Caco-2 (cell line): ENCODE data around the gene NCOR2. TPM values are rescaled to one million over a fixed set of nuclear protein-coding genes. Genes with fewer than 3 reads are reported as not detected.

Source experiments
- BruUV-seq: library from RNA; stranded (reverse); fragments of 400-500 nt; replicated peaks from 2 replicates; lab custom pipeline; 2021; lab: Mats Ljungman, UMichigan
- CTCF ChIA-PET: fragments of 300-600 bp; sonication (Branson Sonifier 250); formaldehyde crosslinking; loops from one replicate; lab custom pipeline; 2022; ENCODE audit warnings: antibody characterized with exemption; lab: Charles Lee
- POLR2A ChIA-PET: fragments of 300-600 bp; sonication (Branson Sonifier 250); formaldehyde crosslinking; loops from one replicate; lab custom pipeline; 2022; ENCODE audit warnings: antibody characterized with exemption; lab: Charles Lee
- DNase-seq, 2 experiments: peaks; one replicate each; pipeline versions ENCODE4 v3.0.0 to v3.0.0-alpha.2; 2020 to 2022
- H3K27me3 ChIP-seq: replicated peaks from 2 replicates; pipeline ENCODE4 v1.6.0; 2011; ENCODE audit warnings: low read length; ENCODE audit not compliant: control insufficient read depth, insufficient read depth
- H3K36me3 ChIP-seq: 2 replicates; pipeline ENCODE4 v1.5.1; 2011; ENCODE audit warnings: low read length; ENCODE audit not compliant: control insufficient read depth, insufficient read depth
- H3K4me1 ChIP-seq: fragments of 250-450 bp; sonication (Bioruptor Pico); 2 replicates; pipeline ENCODE4 v1.5.1; 2020; ENCODE audit warnings: mild to moderate bottlenecking
- H3K4me3 ChIP-seq: 2 replicates; pipeline ENCODE4 v1.5.1; 2011; ENCODE audit warnings: low read depth, mild to moderate bottlenecking, control low read depth, low read length
- H3K9me3 ChIP-seq: fragments of 250-450 bp; sonication (Bioruptor Pico); 2 replicates; pipeline ENCODE4 v1.5.1; 2020; ENCODE audit warnings: mild to moderate bottlenecking, moderate library complexity
- H3K27ac Mint-ChIP-seq: one replicate; pipeline ENCODE4 v1.8.0; 2022; ENCODE audit warnings: mixed read lengths; ENCODE audit not compliant: unreplicated experiment
- H3K27me3 Mint-ChIP-seq: one replicate; pipeline ENCODE4 v1.8.0; 2022; ENCODE audit warnings: mixed read lengths; ENCODE audit not compliant: insufficient read depth, unreplicated experiment
- H3K36me3 Mint-ChIP-seq: one replicate; pipeline ENCODE4 v1.8.0; 2022; ENCODE audit warnings: mild to moderate bottlenecking, mixed read lengths; ENCODE audit not compliant: insufficient read depth, unreplicated experiment
- H3K4me1 Mint-ChIP-seq: one replicate; pipeline ENCODE4 v1.8.0; 2022; ENCODE audit warnings: low read depth, mixed read lengths; ENCODE audit not compliant: unreplicated experiment
- H3K4me3 Mint-ChIP-seq: one replicate; pipeline ENCODE4 v1.8.0; 2022; ENCODE audit warnings: mild to moderate bottlenecking, moderate library complexity, mixed read lengths; ENCODE audit not compliant: unreplicated experiment
- H3K9me3 Mint-ChIP-seq: one replicate; pipeline ENCODE4 v1.8.0; 2022; ENCODE audit warnings: mixed read lengths; ENCODE audit not compliant: unreplicated experiment
- intact Hi-C: fragments of 100-400 bp; cut with micrococcal nuclease; formaldehyde crosslinking; loops from one replicate; pipeline ENCODE4 v1.10.0; 2022; ENCODE audit not compliant: unreplicated experiment
- total RNA-seq: library from RNA; stranded (reverse); gene quantifications from 2 replicates; pipeline ENCODE4 v1.2.3, GENCODE V29; 2022
- TF ChIP-seq, protein P1 (sequence below), 2 experiments: fragments of 200-600 bp in 1 of 2; IDR thresholded peaks; 1 replicate in 1 of 2; 2 replicates in 1 of 2; pipeline versions ENCODE4 v1.5.1 to v1.8.0; 2011 to 2022; ENCODE audit warnings: antibody characterized with exemption in 1 of 2, control low read depth in 1 of 2, inconsistent platforms in 1 of 2, low read depth in 1 of 2, low read length in 1 of 2, mild to moderate bottlenecking in 1 of 2, moderate library complexity in 1 of 2; ENCODE audit not compliant: insufficient read depth in 1 of 2, severe bottlenecking in 1 of 2, unreplicated experiment in 1 of 2

Gene NCOR2
- total RNA-seq, 1 experiment from 2014 or later = 250 TPM

DNA sequence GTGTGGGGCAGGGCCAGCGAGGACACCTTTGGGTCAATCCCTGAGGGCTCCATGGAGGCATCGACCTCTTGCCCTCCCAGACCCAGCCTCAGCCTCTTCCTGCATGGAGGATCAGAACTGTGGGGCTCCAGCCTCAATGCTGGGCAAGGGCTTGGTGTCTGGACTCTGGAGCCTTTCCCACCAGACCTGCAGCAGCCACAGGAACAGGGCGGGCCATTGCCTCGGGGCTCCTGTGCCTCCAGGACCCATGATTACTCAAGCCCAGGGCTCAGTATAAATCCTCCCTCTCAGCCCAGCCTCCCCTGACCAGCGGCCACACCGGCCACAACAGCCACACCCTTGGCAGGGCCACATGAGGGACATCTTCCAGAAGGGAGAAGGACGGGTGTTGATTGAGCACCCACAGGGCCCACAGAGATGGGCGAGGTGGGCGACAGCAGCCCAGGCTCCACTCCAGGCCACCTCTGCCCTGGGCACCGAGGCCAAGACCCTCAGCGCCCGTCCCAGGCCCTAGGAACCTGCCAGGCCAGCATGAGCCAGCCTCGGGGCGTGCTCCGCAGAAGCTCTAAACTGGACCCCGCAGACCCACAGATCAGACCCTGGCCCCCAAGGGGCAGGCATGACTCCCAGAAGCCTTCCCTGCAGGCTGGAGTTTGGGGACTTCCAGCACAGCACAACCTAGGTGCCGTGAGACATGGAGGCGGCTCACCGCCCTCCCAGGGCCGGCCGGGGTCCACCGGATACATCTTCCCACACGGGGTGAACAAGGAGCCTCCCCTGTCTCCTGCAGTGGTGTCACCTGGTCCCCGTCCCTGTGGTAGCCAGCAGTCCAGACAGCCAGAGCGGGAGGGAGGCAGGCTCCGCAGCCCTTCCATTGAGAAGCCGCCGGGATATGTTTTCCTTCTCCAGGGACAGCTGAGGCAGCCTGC lies 25.1 kb downstream of the NCOR2 start:
- no peaks in the 10 kb centered on the region for H3K9me3 Mint-ChIP-seq
- Histone ChIP-seq H3K4me1 (peaks cover 19% of the 10 kb centered on the region), H3K9me3 (no peaks in the 10 kb centered on the region), H3K27me3 (no peaks in the 10 kb centered on the region), H3K36me3 (no peaks in the 10 kb centered on the region), H3K4me3 (no peak overlapping the region)
- no peak overlapping the region for H3K4me3 Mint-ChIP-seq
- DNase-seq = no peak
- POLR2A ChIA-PET = no interaction called here
- CTCF ChIA-PET = no interaction called here
- H3K36me3 Mint-ChIP-seq = peaks cover 25% of the 10 kb centered on the region
- peaks cover 20% of the 10 kb centered on the region for H3K4me1 Mint-ChIP-seq
- no TSS peak for BruUV-seq
- TF ChIP-seq, protein P1, sequence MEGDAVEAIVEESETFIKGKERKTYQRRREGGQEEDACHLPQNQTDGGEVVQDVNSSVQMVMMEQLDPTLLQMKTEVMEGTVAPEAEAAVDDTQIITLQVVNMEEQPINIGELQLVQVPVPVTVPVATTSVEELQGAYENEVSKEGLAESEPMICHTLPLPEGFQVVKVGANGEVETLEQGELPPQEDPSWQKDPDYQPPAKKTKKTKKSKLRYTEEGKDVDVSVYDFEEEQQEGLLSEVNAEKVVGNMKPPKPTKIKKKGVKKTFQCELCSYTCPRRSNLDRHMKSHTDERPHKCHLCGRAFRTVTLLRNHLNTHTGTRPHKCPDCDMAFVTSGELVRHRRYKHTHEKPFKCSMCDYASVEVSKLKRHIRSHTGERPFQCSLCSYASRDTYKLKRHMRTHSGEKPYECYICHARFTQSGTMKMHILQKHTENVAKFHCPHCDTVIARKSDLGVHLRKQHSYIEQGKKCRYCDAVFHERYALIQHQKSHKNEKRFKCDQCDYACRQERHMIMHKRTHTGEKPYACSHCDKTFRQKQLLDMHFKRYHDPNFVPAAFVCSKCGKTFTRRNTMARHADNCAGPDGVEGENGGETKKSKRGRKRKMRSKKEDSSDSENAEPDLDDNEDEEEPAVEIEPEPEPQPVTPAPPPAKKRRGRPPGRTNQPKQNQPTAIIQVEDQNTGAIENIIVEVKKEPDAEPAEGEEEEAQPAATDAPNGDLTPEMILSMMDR (IDR thresholded peaks at IDR 0.05; ENCODE audit: insufficient read depth in 1 of 2, low read depth in 1 of 2, low read length in 1 of 2, severe bottlenecking in 1 of 2, unreplicated experiment in 1 of 2) = no peak
- peak overlapping the region; percentile 32 for H3K27ac Mint-ChIP-seq
- intact Hi-C loops = no loop called here
- H3K27me3 Mint-ChIP-seq = no peaks in the 10 kb centered on the region

DNA sequence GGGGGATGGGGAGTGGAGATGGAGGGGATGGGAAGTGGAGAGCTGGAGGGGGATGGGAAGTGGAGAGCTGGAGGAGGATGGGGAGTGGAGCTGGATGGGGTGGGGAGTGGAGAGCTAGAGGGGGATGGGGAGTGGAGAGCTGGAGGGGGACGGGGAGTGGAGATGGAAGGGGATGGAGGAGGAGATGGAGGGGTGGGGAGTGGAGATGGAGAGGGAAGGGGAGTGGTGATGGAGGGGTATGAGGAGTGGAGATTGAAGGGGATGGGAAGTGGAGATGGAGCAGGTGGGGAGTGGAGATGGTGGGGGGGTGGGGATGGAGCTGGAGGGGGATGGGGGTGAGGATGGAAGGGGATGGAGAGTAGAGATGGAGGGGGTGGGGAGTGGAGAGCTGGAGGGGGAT lies 26.1 kb downstream of the NCOR2 start:
- H3K9me3 Mint-ChIP-seq = no peaks in the 10 kb centered on the region
- peaks cover 20% of the 10 kb centered on the region for H3K4me1 Mint-ChIP-seq
- Histone ChIP-seq H3K9me3 (no peaks in the 10 kb centered on the region), H3K36me3 (no peaks in the 10 kb centered on the region), H3K27me3 (no peaks in the 10 kb centered on the region), H3K4me1 (peaks cover 19% of the 10 kb centered on the region), H3K4me3 (no peak overlapping the region)
- TF ChIP-seq, protein P1 (IDR thresholded peaks at IDR 0.05; ENCODE audit: insufficient read depth in 1 of 2, low read depth in 1 of 2, low read length in 1 of 2, severe bottlenecking in 1 of 2, unreplicated experiment in 1 of 2) = no peak
- BruUV-seq = no TSS peak
- H3K27ac Mint-ChIP-seq = no peak overlapping the region
- POLR2A ChIA-PET = no interaction called here
- CTCF ChIA-PET = no interaction called here
- H3K27me3 Mint-ChIP-seq = no peaks in the 10 kb centered on the region
- intact Hi-C loops = no loop called here
- H3K36me3 Mint-ChIP-seq = peaks cover 25% of the 10 kb centered on the region
- DNase-seq = no peak
- H3K4me3 Mint-ChIP-seq = no peak overlapping the region

DNA sequence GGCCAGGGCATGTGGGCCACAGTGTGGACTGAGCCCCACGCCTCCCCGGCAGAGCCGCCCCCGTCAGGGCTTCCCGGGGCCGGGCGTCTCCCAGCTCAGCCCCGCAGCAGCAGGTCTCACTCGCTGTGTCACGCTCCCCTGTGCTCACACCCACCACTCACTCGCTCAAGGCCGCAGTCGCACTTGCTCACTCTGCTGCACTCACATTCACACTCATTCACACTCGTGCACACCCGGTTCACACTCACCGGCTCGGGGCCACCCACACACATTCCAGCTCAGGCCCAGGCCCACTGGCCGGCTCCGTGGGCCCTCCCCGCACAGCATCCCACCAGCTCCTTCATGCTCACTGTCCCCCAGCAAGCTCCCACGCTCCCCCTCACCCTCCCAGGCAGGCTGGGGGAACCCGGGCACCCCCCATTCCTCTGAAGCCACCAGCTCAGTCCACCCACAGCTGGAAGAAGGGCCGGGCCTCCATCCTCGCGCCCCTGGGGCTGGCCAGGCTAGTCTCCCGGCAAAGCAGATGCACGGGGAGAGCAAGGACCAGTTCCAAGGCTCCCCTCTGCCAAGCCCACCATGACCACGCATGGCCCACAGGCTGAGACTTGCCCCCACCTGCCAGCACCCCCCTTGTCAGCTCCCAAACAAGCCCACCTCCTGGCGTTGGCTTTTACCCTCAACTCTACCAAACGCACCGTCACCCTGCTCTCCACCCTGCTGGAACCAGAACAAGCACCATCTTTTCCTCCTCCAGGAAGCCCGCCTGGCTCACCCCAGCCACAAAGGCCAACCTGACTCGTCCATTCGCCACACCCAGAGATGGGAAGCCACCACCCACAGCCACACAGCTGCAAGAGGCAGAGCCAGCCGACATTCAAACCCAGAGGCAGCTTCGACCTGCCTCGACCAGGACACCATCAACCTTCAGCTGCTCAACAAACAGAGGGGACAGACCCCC lies 28.0 kb downstream of the NCOR2 start:
- peaks cover 21% of the 10 kb centered on the region for H3K36me3 Mint-ChIP-seq
- ChIA-PET POLR2A (no interaction called here), CTCF (no interaction called here)
- H3K27ac Mint-ChIP-seq = peak overlapping the region; percentile 79
- H3K9me3 ChIP-seq = no peaks in the 10 kb centered on the region
- peaks cover 19% of the 10 kb centered on the region for H3K4me1 ChIP-seq
- H3K27me3 Mint-ChIP-seq = no peaks in the 10 kb centered on the region
- H3K4me3 Mint-ChIP-seq = no peak overlapping the region
- BruUV-seq = no TSS peak
- peaks cover 20% of the 10 kb centered on the region for H3K4me1 Mint-ChIP-seq
- no peak overlapping the region for H3K4me3 ChIP-seq
- no peaks in the 10 kb centered on the region for H3K9me3 Mint-ChIP-seq
- TF ChIP-seq, protein P1 (IDR thresholded peaks at IDR 0.05; ENCODE audit: insufficient read depth in 1 of 2, low read depth in 1 of 2, low read length in 1 of 2, severe bottlenecking in 1 of 2, unreplicated experiment in 1 of 2) = no peak
- no peaks in the 10 kb centered on the region for H3K27me3 ChIP-seq
- intact Hi-C loops = no loop called here
- H3K36me3 ChIP-seq = peaks cover 2% of the 10 kb centered on the region; the same call in 1 of the 2 replicates
- DNase-seq = no peak
